NCI-H510A treated with DMSO at 0.1 percent for 48 hours (cell line): Measurements from ENCODE around the gene ATXN2.
"Not testable (repeated sequence)": the region's sequence is repeated elsewhere in the genome, so short reads cannot be mapped to it uniquely, and the experiment has no call there.

Source experiments
- DNase-seq: peaks from one replicate; lab custom pipeline; 2025; lab: John Stamatoyannopoulos, UW

The ATXN2 gene

GRCh38 chr12:111599453-111600204 lies 514 bp upstream of the ATXN2 start:
- peak; percentile 90 for DNase-seq

- no peak for DNase-seq
Observed at GRCh38 chr12:111597831-111598636, 1.1 kb downstream of the ATXN2 start.

- DNase-seq: peak; percentile 52
Observed at GRCh38 chr12:111596985-111597830, 1.9 kb downstream of the ATXN2 start.

- DNase-seq: not testable (repeated sequence)
Observed at GRCh38 chr12:111595341-111595835, 3.7 kb downstream of the ATXN2 start.

GRCh38 chr12:111591399-111592010 lies 7.6 kb downstream of the ATXN2 start:
- not testable (repeated sequence) for DNase-seq

GRCh38 chr12:111590552-111590951 lies 8.6 kb downstream of the ATXN2 start:
- no peak for DNase-seq

- no peak for DNase-seq
Observed at GRCh38 chr12:111589601-111590000, 9.5 kb downstream of the ATXN2 start.

GRCh38 chr12:111588010-111588409 lies 11.1 kb downstream of the ATXN2 start:
- no peak for DNase-seq

GRCh38 chr12:111586986-111587385 lies 12.1 kb downstream of the ATXN2 start:
- DNase-seq: no peak

- DNase-seq: no peak
Observed at GRCh38 chr12:111585690-111586089, 13.4 kb downstream of the ATXN2 start.

GRCh38 chr12:111584959-111585358 lies 14.2 kb downstream of the ATXN2 start:
- no peak for DNase-seq

GRCh38 chr12:111583506-111583905 lies 15.6 kb downstream of the ATXN2 start:
- not testable (repeated sequence) for DNase-seq

GRCh38 chr12:111582133-111582747 lies 16.9 kb downstream of the ATXN2 start:
- DNase-seq: no peak

GRCh38 chr12:111581434-111582132 lies 17.5 kb downstream of the ATXN2 start:
- DNase-seq: no peak

- no peak for DNase-seq
Observed at GRCh38 chr12:111580737-111581136, 18.4 kb downstream of the ATXN2 start.

- DNase-seq: no peak
Observed at GRCh38 chr12:111580119-111580425, 19.0 kb downstream of the ATXN2 start.

- no peak for DNase-seq
Observed at GRCh38 chr12:111578971-111579340, 20.2 kb downstream of the ATXN2 start.

GRCh38 chr12:111578276-111578970 lies 20.7 kb downstream of the ATXN2 start:
- no peak for DNase-seq

GRCh38 chr12:111574797-111575443 lies 24.2 kb downstream of the ATXN2 start:
- no peak for DNase-seq

GRCh38 chr12:111573476-111573875 lies 25.6 kb downstream of the ATXN2 start:
- no peak for DNase-seq
